Measurements from ENCODE around the gene SELENOK.

- TF ChIP-seq FOXK2 (IDR thresholded peaks at IDR 0.05) (no peak), FOXA1 (IDR thresholded peaks at IDR 0.05) (no peak), SUZ12 (IDR thresholded peaks at IDR 0.05) (no peak), PKNOX1 (IDR thresholded peaks at IDR 0.05) (no peak), L3MBTL2 (conservative IDR thresholded peaks at IDR 0.05) (no peak)
Measured at GRCh38 chr3:53935283-53935901, 43.7 kb upstream of the SELENOK start.
